ENCODE results near the gene B3GALT2.

GRCh38 chr1:193229136-193229535 is 42.7 kb upstream of the B3GALT2 start:
- no peak for TF ChIP-seq EZH2 (IDR thresholded peaks at IDR 0.05; ENCODE audit: borderline replicate concordance, low read length)
- TF ChIP-seq, protein P1, sequence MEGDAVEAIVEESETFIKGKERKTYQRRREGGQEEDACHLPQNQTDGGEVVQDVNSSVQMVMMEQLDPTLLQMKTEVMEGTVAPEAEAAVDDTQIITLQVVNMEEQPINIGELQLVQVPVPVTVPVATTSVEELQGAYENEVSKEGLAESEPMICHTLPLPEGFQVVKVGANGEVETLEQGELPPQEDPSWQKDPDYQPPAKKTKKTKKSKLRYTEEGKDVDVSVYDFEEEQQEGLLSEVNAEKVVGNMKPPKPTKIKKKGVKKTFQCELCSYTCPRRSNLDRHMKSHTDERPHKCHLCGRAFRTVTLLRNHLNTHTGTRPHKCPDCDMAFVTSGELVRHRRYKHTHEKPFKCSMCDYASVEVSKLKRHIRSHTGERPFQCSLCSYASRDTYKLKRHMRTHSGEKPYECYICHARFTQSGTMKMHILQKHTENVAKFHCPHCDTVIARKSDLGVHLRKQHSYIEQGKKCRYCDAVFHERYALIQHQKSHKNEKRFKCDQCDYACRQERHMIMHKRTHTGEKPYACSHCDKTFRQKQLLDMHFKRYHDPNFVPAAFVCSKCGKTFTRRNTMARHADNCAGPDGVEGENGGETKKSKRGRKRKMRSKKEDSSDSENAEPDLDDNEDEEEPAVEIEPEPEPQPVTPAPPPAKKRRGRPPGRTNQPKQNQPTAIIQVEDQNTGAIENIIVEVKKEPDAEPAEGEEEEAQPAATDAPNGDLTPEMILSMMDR (conservative IDR thresholded peaks at IDR 0.05 in 1 of 2, IDR thresholded peaks at IDR 0.05 in 1 of 2; ENCODE audit: extremely low read depth in 1 of 2, insufficient read depth in 1 of 2, low read depth in 1 of 2, low read length in 2 of 2): no peak
